ENCODE data around the gene REEP3. TPM values are rescaled to one million over a fixed set of nuclear protein-coding genes. Genes with fewer than 3 reads are reported as not detected.

The REEP3 gene
- total and polyA plus RNA-seq, 2 of the 8 experiments (the other 6 are each of a cell fraction or from before 2014, with no cell fraction given): 5.8 to 31.5 TPM

DNA sequence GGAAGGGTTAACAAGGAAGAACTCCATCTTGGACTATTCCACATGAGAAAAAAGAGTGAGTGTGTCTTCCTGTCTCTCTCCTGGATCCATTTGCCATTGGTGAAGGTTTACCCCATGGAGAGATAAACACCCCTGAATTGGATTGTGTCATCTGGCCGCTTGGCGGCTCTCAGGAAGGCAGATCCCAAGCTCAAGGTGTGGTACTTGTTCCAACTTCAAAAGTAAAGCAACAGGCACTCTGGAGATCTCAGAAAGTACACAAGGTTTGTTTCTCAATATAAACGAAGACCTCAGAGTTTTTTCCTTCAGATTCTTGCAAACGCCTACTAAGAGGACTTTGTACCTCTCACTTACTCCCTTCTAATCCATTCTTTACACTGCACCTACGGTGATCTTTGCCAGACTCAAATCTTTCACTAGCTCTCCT lies 116.7 kb downstream of the REEP3 start (continued):
- TF ChIP-seq RFX5 (IDR thresholded peaks at IDR 0.05; ENCODE audit: borderline replicate concordance, low read depth, low read length): no peak
- TF ChIP-seq, protein P1, sequence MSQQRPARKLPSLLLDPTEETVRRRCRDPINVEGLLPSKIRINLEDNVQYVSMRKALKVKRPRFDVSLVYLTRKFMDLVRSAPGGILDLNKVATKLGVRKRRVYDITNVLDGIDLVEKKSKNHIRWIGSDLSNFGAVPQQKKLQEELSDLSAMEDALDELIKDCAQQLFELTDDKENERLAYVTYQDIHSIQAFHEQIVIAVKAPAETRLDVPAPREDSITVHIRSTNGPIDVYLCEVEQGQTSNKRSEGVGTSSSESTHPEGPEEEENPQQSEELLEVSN (IDR thresholded peaks at IDR 0.05): no peak
- no peak for TF ChIP-seq SAP30 (IDR thresholded peaks at IDR 0.05; ENCODE audit: insufficient read depth, insufficient replicate concordance, low read length)
- no peak for TF ChIP-seq POU5F1 (IDR thresholded peaks at IDR 0.05; ENCODE audit: low read depth, low read length)
- TF ChIP-seq KDM4A (IDR thresholded peaks at IDR 0.05; ENCODE audit: low read depth, low read length, severe bottlenecking): no peak

All from H1 (cell line).